Smooth muscle cell of the brain vasculature (primary cell): ENCODE measurements around the gene TNFAIP8L3.
A peak's percentile ranks its signal among the peaks of the same experiment; 100 is the strongest.

Source experiments
- DNase-seq: peaks from one replicate; pipeline ENCODE4 v3.0.0-alpha.2; 2012; ENCODE audit warnings: low read depth, low spot score

TNFAIP8L3 gene

DNA sequence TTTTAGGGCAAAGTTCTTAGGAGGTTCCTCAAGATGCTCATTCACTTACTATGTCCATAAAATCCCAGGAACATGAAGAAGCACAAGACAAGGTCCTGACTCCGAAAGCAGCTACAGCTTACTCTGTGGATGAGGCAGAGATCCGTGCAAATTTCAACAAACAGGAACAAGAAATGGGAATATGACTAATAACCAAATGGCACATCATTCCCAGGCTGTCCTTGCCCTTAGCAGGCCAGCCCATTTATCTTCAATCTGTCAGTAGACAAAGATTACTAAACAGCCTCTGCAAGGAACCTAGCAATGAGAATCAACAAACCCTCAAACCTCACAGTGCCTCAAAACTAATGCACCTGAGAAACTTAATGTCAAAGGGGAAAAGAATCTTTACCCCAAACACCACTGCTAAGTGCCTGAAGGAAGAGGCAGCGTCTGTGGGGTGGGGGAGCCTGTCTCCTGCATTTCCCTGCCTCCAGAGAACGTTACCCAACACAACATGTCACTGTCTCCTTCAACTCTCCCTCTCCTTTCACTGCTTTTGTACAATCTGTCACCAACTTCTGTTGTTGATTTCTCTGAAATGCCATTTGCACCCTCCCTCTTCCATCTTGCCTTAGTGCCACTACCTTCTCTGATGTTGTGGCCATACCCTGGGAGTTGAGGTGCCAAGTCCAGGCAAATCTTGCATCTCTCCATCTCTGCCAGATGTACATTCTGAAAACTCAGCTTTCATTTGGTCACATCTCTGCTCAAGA lies 4.8 kb downstream of the TNFAIP8L3 start:
- DNase-seq, result no peak

GRCh38 chr15:51089041-51089440 lies 5.7 kb downstream of the TNFAIP8L3 start:
- no peak for DNase-seq

DNA sequence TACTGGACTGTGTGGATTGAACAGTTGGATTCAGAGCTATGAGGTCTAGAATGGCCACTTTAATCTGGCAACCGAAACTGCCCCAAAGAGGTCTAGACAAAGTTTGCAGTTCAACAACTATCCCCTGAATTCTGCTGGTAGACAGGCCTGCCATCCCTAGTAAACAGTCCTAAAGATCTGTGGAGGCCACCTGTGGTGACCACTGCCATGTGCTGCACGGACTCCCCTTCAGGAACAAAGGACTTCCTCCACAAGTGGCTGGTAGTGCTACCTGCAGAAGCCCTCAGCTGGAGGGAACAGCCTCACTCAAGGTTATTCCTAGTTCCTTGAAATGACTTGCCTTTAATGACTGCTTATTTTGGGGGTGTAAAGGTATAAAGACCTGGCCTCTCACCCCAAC lies 6.1 kb downstream of the TNFAIP8L3 start:
- DNase-seq, result no peak

DNA sequence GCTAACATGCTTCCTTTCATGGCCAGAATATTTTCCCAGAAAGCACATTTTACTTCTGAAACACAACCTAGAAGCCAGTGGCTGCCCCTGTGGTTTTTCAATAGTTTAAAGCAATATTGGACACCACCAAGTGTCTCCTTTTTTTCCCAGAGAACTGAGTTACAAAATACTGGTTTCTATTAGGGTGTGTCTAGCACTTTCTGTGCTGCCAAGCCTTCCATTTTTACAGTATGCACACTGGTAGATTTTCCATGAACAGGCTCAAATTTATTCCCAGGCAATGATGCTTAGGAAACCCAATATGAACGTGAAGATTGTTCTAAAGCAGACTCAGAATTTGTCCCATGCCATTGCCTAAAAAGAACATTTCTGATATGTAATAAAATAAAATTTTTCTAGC lies 7.2 kb downstream of the TNFAIP8L3 start:
- no peak for DNase-seq

DNA sequence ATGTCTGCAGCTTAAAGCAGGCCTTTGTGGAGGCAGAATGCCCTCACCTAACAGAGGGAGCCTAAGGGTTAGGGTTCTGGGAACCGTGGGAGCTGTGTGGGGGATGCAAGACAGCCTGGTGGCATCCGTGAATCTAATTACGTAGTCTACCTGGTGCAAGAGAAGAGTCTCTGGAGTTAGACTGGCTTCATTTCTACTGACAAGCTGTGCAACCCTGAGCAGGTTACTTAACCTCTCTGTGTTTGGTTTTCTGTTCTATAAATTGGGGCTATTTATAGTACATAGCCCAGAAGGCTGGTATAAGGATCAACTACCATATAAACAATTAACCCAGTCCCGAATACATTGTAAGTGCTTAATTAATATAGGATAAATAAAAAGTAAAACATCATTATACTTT lies 8.3 kb downstream of the TNFAIP8L3 start:
- DNase-seq, result no peak

- no peak for DNase-seq
These were observed 8.9 kb downstream of the TNFAIP8L3 start for GRCh38 chr15:51085764-51086163.

DNA sequence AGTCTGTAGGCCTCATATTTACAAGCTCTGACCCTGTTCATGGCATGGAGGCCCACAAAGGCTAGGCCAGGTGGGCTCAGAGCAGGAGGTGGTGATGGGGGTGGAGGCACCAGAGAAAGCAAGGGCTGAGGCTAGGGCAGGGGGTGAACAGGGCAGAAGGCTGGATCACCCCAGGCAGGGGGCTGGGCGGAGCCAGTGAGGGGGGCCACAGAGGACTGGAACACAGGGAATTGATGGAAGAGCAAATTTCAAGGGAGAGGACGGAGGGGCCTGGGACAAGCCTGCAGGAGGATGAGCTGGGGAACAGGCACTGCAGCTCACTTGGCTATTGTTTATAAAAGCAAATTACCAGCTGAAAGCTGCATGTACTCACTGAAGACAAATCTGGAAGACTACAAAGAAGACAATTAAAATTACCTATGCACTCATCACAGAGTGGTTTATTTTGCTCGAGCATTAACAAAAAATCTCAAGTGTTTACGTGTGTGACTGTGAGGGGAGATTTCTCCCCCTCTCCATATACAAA lies 11.0 kb downstream of the TNFAIP8L3 start:
- DNase-seq, result no peak

DNA sequence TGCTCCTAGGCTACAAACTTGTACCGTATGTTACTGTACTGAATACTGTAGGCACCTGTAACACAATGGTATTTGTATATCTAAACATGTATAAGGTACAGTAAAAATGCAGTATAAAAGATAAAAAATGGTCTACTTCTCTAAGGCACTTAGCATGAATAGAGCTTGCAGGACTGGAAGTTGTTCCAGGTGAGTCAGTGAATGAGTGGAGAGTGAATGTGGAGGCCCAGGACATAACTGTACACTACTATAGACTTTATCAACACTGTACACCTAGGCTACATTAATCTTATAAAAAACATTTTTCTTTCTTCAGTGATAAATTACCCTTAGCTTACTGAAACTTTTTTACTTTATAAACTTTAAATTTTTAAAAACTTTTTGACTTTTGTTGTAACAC lies 12.5 kb downstream of the TNFAIP8L3 start:
- DNase-seq, result no peak

DNA sequence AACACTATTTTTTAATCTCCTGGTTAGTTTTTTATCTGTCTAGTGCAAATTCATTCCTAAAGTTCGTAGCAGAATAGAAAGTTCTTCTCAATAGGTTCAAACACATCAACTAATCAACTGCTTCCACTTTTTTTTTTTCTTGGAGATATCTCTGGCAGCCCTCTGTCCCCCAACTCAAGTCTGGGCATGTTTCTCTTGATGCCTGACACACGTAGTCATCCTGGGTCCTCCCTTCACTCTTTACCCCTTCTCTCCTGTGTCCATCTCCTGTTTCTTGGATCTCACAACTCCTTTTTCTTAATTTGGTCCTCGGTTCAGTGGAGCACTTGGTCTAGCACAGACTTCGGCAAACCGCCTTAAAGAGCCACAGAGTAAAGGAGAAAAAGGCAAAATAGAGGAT lies 14.4 kb downstream of the TNFAIP8L3 start:
- no peak for DNase-seq

GRCh38 chr15:51079226-51079625 lies 15.5 kb downstream of the TNFAIP8L3 start:
- DNase-seq, result no peak

- DNase-seq, result peak; percentile 70
These were observed 17.2 kb downstream of the TNFAIP8L3 start for GRCh38 chr15:51077221-51078153.

DNA sequence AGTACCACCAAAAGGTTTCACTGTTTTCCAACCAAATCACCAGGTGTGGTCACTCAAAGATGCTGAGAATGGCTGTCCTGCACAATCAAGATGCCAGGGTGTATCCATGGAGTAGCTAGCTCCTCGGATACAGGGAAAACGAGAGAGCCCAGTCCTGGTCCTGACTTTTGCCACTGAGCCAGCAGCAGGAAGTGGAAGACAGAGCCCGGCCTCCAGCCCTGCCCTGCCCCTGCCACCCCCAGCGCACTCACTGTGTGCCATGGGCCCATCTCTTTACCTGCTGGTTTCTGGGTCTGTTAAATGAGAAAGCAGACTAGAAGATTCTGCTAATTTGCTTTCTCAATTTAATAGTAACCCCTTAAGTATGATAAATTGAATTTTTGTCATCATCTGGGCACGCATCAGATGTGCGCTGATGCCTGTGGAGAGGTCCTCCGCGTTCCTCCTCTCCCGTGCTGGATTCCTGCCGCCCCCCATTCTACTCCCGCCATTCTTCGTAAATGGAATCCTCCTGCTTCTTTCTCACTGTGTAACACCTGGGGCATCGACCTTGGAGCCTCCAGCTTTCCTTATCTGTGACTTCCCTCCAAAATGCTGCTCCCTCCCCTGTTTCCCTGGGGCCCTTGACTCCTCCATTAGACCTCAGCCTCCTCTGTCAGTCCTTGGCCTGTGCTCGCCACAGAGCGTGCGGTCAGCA lies 18.0 kb downstream of the TNFAIP8L3 start:
- DNase-seq, result no peak

DNA sequence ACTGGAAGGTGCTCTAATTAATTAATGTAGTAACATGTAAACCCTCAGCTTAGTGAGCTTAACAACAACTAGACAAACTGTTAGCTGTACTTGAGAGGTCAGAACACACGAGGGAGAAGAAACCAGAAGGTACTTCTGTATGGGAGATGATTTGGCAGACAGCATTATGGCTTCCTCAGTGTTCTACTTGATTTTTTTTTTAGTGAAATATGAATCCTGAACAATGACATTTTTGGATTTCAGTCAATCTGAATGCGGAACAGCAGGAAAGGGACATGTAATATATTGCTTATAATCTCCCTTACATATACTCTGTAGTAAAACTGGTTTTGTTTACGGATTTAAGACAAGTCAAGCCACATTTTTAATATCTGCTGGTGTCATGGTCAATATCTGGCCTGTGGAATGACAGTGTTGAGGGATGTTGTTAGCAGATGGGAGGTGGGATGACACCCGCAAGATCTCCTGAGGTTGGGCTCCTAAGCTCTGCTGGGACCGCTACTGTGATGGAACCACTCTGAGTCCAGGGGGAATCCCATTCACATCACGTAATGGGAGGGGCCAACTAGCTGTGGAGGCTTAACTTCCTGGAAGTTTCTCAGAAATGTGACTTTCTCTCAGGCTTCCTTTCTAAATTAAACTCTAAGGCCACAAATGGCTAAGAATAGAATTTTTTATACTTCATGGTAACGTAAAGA lies 18.7 kb downstream of the TNFAIP8L3 start:
- no peak for DNase-seq

DNA sequence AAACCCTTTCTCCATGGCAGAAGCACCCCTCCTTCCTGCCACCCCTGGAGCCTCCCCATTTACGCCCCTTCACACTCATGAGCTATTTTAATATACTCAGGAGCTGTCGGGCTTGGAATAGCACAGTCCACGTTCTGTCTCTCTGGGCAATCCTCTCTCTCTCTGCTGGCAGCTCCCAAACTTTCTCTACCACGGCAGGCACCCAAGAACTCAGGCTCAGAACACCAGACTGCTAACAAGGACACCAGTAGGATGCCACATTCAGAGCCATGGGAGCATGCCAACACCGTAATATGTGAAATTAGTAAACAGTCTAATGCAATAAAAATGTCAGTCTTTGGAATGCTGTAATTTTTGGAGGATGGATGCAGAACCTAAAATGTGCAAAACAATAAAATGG lies 19.3 kb downstream of the TNFAIP8L3 start:
- DNase-seq, result no peak

DNA sequence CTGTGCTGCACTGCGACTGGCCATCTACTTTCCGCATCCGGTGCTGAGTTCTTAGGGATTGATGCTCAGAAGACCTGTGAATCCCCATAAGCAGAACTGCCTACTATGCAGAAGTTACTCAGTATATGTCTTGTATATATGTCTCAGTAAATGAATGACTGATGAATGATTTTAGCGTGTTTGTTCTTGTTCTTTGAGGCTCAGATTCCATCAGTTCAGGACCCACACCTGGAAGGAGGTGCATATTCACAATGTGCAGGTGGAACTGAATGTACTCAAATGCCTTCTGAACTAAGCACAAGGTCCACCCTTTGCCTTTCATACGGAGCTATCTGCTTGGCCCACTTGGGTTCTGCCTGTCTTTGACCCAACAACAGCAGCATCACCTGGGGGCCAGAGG lies 19.8 kb downstream of the TNFAIP8L3 start:
- no peak for DNase-seq

GRCh38 chr15:51071578-51071977 lies 23.1 kb downstream of the TNFAIP8L3 start:
- no peak for DNase-seq

GRCh38 chr15:51069983-51070382 lies 24.7 kb downstream of the TNFAIP8L3 start:
- DNase-seq, result no peak

- no peak for DNase-seq
These were observed 27.2 kb downstream of the TNFAIP8L3 start for GRCh38 chr15:51067510-51067909.

- DNase-seq, result no peak
These were observed 28.9 kb downstream of the TNFAIP8L3 start for GRCh38 chr15:51065781-51066180.

DNA sequence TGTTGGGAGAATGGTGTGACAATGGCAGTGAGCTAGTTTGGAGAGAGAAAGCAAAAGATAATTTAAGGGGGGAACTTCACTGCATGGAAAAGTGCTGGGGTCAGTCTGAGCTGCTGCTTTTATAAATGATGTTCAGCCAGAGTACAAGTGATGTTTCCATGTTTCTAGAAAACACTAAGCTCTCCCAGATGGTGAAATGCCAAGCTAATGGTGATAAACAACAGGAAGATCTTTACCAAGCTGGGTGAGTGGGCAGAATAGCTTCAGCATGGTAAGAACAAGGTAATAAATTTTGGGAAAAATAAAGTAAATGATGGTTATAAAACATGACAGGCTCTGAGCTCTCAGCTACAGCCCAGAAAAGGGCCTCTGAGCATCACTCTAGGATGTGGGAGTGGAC lies 29.4 kb downstream of the TNFAIP8L3 start:
- DNase-seq, result no peak

DNA sequence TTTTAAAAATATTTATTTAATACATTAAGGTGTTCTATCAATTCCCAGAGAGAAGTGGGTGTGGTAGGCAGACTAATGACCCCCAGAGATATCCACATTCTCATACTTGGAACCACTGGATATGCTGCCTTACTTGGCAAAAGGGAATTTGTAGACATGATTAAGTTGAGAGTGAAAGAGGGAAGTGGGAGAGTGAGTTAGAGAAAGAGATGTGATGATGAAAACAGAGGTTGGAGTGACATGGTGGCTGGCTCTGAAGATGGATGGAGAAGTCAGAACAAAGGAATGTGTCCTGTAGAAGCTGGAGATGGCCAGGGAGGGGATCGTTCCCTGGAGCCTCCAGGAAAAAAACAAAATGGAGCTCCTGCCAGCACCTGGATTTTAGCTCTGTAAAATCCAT lies 32.0 kb downstream of the TNFAIP8L3 start:
- DNase-seq, result no peak
